Liver (tissue), 3 donors: ENCODE measurements around the gene CDH23.

Experiments
- CTCF ChIP-seq: fragments of 150-350 bp; IDR thresholded peaks from 2 replicates; pipeline ENCODE4 v1.5.1; 2017; ENCODE audit warnings: improper control_type of control experiment, low read depth, low read length; ENCODE audit not compliant: missing input control
- EGR1 ChIP-seq, 2 donors: IDR thresholded peaks; 2 replicates each; pipeline ENCODE4 v1.6.1; 2016 to 2018; ENCODE audit warnings: antibody characterized with exemption in 2 of 2, low read depth in 2 of 2
- GABPA ChIP-seq, 2 donors: IDR thresholded peaks in 1 of 2; conservative IDR thresholded peaks in 1 of 2; 2 replicates each; pipeline ENCODE4 v1.6.1; 2016; ENCODE audit warnings: antibody characterized with exemption in 2 of 2, mild to moderate bottlenecking in 1 of 2, moderate library complexity in 1 of 2
- JUND ChIP-seq, 2 donors: IDR thresholded peaks; 2 replicates each; pipeline ENCODE4 v1.6.1; 2016; ENCODE audit warnings: antibody characterized with exemption in 2 of 2
- RAD21 ChIP-seq, 2 donors: IDR thresholded peaks; 2 replicates each; pipeline ENCODE4 v1.6.1; 2016; ENCODE audit warnings: antibody characterized with exemption in 2 of 2, mild to moderate bottlenecking in 2 of 2
- SP1 ChIP-seq: IDR thresholded peaks from 2 replicates; pipeline ENCODE4 v1.6.1; 2018; ENCODE audit warnings: antibody characterized with exemption, mild to moderate bottlenecking
- TAF1 ChIP-seq: conservative IDR thresholded peaks from 2 replicates; pipeline ENCODE4 v1.6.1; 2016; ENCODE audit warnings: antibody characterized with exemption, mild to moderate bottlenecking
- YY1 ChIP-seq: IDR thresholded peaks from 2 replicates; pipeline ENCODE4 v1.6.1; 2016; ENCODE audit warnings: antibody characterized with exemption, mild to moderate bottlenecking
- TF ChIP-seq, protein P1 (sequence below): IDR thresholded peaks from 2 replicates; pipeline ENCODE4 v1.6.1; 2016; ENCODE audit warnings: antibody characterized with exemption
- TF ChIP-seq, protein P2 (sequence below): IDR thresholded peaks from 2 replicates; pipeline ENCODE4 v1.6.1; 2016; ENCODE audit warnings: antibody characterized with exemption, mild to moderate bottlenecking
- TF ChIP-seq, protein P3 (sequence below): IDR thresholded peaks from 2 replicates; pipeline ENCODE4 v1.6.1; 2016; ENCODE audit warnings: antibody characterized with exemption
- donor health status: healthy.
- donor health status: healthy.

DNA sequence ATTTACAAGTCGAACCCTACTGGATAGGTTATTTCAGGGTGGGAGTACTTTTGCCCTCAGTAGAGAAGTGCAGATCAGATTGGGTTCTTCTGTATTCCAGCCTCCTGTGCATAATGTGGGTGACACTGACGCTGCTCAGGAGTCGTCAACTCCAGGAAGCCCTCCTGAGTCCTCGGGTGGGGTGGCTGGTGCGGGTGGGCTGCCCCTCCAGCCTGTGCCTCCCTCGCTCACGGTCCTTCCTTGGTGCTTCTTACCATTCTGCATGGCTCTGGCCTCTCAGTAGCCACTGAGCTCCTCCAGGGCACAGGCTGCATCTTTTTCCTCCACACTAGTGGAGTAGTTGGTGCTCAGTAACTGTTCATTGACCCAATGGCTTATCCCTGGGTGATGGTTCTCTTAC lies 4.3 kb downstream of the CDH23 start:
- TF ChIP-seq CTCF (no peak), TAF1 (no peak), EGR1 (IDR thresholded peaks at IDR 0.05; ENCODE audit: low read depth in 2 of 2) (no peak), JUND (IDR thresholded peaks at IDR 0.05) (no peak), SP1 (no peak), YY1 (no peak), GABPA (IDR thresholded peaks at IDR 0.05 in 1 of 2, conservative IDR thresholded peaks at IDR 0.05 in 1 of 2) (no peak), RAD21 (IDR thresholded peaks at IDR 0.05) (no peak)
- TF ChIP-seq, protein P1, sequence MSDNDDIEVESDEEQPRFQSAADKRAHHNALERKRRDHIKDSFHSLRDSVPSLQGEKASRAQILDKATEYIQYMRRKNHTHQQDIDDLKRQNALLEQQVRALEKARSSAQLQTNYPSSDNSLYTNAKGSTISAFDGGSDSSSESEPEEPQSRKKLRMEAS = no peak
- TF ChIP-seq, protein P2, sequence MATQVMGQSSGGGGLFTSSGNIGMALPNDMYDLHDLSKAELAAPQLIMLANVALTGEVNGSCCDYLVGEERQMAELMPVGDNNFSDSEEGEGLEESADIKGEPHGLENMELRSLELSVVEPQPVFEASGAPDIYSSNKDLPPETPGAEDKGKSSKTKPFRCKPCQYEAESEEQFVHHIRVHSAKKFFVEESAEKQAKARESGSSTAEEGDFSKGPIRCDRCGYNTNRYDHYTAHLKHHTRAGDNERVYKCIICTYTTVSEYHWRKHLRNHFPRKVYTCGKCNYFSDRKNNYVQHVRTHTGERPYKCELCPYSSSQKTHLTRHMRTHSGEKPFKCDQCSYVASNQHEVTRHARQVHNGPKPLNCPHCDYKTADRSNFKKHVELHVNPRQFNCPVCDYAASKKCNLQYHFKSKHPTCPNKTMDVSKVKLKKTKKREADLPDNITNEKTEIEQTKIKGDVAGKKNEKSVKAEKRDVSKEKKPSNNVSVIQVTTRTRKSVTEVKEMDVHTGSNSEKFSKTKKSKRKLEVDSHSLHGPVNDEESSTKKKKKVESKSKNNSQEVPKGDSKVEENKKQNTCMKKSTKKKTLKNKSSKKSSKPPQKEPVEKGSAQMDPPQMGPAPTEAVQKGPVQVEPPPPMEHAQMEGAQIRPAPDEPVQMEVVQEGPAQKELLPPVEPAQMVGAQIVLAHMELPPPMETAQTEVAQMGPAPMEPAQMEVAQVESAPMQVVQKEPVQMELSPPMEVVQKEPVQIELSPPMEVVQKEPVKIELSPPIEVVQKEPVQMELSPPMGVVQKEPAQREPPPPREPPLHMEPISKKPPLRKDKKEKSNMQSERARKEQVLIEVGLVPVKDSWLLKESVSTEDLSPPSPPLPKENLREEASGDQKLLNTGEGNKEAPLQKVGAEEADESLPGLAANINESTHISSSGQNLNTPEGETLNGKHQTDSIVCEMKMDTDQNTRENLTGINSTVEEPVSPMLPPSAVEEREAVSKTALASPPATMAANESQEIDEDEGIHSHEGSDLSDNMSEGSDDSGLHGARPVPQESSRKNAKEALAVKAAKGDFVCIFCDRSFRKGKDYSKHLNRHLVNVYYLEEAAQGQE = no peak
- TF ChIP-seq, protein P3, sequence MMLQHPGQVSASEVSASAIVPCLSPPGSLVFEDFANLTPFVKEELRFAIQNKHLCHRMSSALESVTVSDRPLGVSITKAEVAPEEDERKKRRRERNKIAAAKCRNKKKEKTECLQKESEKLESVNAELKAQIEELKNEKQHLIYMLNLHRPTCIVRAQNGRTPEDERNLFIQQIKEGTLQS = no peak
